Activated T-helper 1 cell treated with anti-CD3 and anti-CD28 coated beads, Interleukin-12 subunit alpha, Interleukin-12 subunit beta, Interleukin-2, Interleukin-4 antibody, amounts not matched to agents 30 ng/mL and 10 ng/mL and 1 ng/mL, durations not matched to agents 14 hours and 24 hours and 36 hours (primary cell): ENCODE results near the gene ZNF418. TPM values are rescaled to one million over a fixed set of nuclear protein-coding genes. Genes with fewer than 3 reads are reported as not detected.

Experiments used
- DNase-seq: peaks from one replicate; pipeline ENCODE4 v3.0.0; 2021; ENCODE audit warnings: low spot score
- H3K27ac Mint-ChIP-seq: one replicate; pipeline ENCODE4 v1.8.0; 2021; ENCODE audit warnings: mild to moderate bottlenecking, mixed read lengths
- H3K27me3 Mint-ChIP-seq: one replicate; pipeline ENCODE4 v1.8.0; 2022; ENCODE audit warnings: mild to moderate bottlenecking, moderate library complexity, mixed read lengths; ENCODE audit not compliant: insufficient read depth
- H3K36me3 Mint-ChIP-seq: one replicate; pipeline ENCODE4 v1.8.0; 2021; ENCODE audit warnings: low read depth, mixed read lengths
- H3K4me1 Mint-ChIP-seq: one replicate; pipeline ENCODE4 v1.8.0; 2021; ENCODE audit warnings: low read depth, mixed read lengths
- H3K4me3 Mint-ChIP-seq: one replicate; pipeline ENCODE4 v1.8.0; 2021; ENCODE audit warnings: mild to moderate bottlenecking, moderate library complexity, mixed read lengths
- H3K9me3 Mint-ChIP-seq: one replicate; pipeline ENCODE4 v1.8.0; 2021; ENCODE audit warnings: mixed read lengths
- intact Hi-C: fragments of 100-400 bp; cut with micrococcal nuclease; formaldehyde crosslinking; loops from one replicate; pipeline ENCODE4 v1.15.1; 2024
- total RNA-seq: library from RNA; stranded (reverse); gene quantifications from 2 replicates; pipeline ENCODE4 v1.2.3, GENCODE V29; 2022

Gene ZNF418
- total RNA-seq = 0.70 and 3.6 TPM in 2 replicates

- Mint-ChIP-seq H3K27ac (peak within 1 kb of the TSS; percentile 7), H3K4me3 (peak within 1 kb of the TSS; percentile 81), H3K9me3 (peaks cover 54% of the 10 kb centered on the region), H3K4me1 (no peaks in the 10 kb centered on the region), H3K27me3 (no peaks in the 10 kb centered on the region), H3K36me3 (peaks cover 23% of the 10 kb centered on the region)
- intact Hi-C loops = no loop called here
- peak; percentile 8 for DNase-seq
These were observed at the start of gene ZNF418 for GRCh38 chr19:57934820-57935665. Gene ZNF418 (minus strand): TSS chr19:57935402. CDS start chr19:57933822, 1,580 bp downstream.

- intact Hi-C loops = no loop called here
- no peak for DNase-seq
- Mint-ChIP-seq H3K36me3 (peaks cover 40% of the 10 kb centered on the region), H3K27me3 (peaks cover 3% of the 10 kb centered on the region), H3K4me3 (no peak overlapping the region), H3K27ac (no peak overlapping the region), H3K4me1 (no peaks in the 10 kb centered on the region), H3K9me3 (peaks cover 85% of the 10 kb centered on the region)
These were observed 43.5 kb upstream of the ZNF418 start for GRCh38 chr19:57978586-57979289.

- Mint-ChIP-seq H3K4me3 (no peak within 1 kb of the TSS), H3K27me3 (peaks cover 3% of the 10 kb centered on the region), H3K4me1 (no peaks in the 10 kb centered on the region), H3K9me3 (peaks cover 70% of the 10 kb centered on the region), H3K27ac (no peak within 1 kb of the TSS), H3K36me3 (peaks cover 12% of the 10 kb centered on the region)
- intact Hi-C loops = no loop called here
- DNase-seq = no peak
These were observed 39.2 kb upstream of the ZNF418 start, which contains the start of gene C19orf18 for GRCh38 chr19:57974434-57974833. Gene C19orf18 (minus strand): TSS chr19:57974534. CDS start chr19:57974432, 102 bp downstream.

GRCh38 chr19:57964761-57965160, 29.6 kb upstream of the ZNF418 start:
- DNase-seq = no peak
- no peak overlapping the region for H3K27ac Mint-ChIP-seq
- H3K4me3 Mint-ChIP-seq = no peak overlapping the region
- no peaks in the 10 kb centered on the region for H3K36me3 Mint-ChIP-seq
- H3K4me1 Mint-ChIP-seq = no peaks in the 10 kb centered on the region
- intact Hi-C loops = no loop called here
- no peaks in the 10 kb centered on the region for H3K27me3 Mint-ChIP-seq
- H3K9me3 Mint-ChIP-seq = peaks cover 39% of the 10 kb centered on the region

- Mint-ChIP-seq H3K27me3 (no peaks in the 10 kb centered on the region), H3K36me3 (no peaks in the 10 kb centered on the region)
- intact Hi-C loops = no loop called here
These were observed 26.6 kb upstream of the ZNF418 start for GRCh38 chr19:57961785-57962184.

GRCh38 chr19:57954996-57955395, 19.8 kb upstream of the ZNF418 start:
- Mint-ChIP-seq H3K27ac (no peak overlapping the region), H3K4me1 (no peaks in the 10 kb centered on the region), H3K36me3 (no peaks in the 10 kb centered on the region), H3K27me3 (no peaks in the 10 kb centered on the region), H3K9me3 (peaks cover 56% of the 10 kb centered on the region), H3K4me3 (no peak overlapping the region)
- DNase-seq = no peak
- intact Hi-C loops = no loop called here

More at GRCh38 chr19:57961785-57962184, 26.6 kb upstream of the ZNF418 start:
- Mint-ChIP-seq H3K9me3 (peaks cover 41% of the 10 kb centered on the region), H3K4me3 (no peak overlapping the region), H3K4me1 (no peaks in the 10 kb centered on the region), H3K27ac (no peak overlapping the region)
- no peak for DNase-seq

GRCh38 chr19:57949702-57950101, 14.5 kb upstream of the ZNF418 start:
- H3K36me3 Mint-ChIP-seq = peaks cover 14% of the 10 kb centered on the region
- H3K27me3 Mint-ChIP-seq = no peaks in the 10 kb centered on the region
- intact Hi-C loops = no loop called here
- no peak overlapping the region for H3K27ac Mint-ChIP-seq
- no peak overlapping the region for H3K4me3 Mint-ChIP-seq
- peaks cover 52% of the 10 kb centered on the region for H3K9me3 Mint-ChIP-seq
- DNase-seq = no peak
- peaks cover 12% of the 10 kb centered on the region for H3K4me1 Mint-ChIP-seq

- H3K27me3 Mint-ChIP-seq = no peaks in the 10 kb centered on the region
- intact Hi-C loops = no loop called here
- DNase-seq = no peak
- H3K4me1 Mint-ChIP-seq = peaks cover 12% of the 10 kb centered on the region
- H3K9me3 Mint-ChIP-seq = peaks cover 52% of the 10 kb centered on the region
- peaks cover 18% of the 10 kb centered on the region for H3K36me3 Mint-ChIP-seq
- no peak overlapping the region for H3K27ac Mint-ChIP-seq
- no peak overlapping the region for H3K4me3 Mint-ChIP-seq
These were observed 14.1 kb upstream of the ZNF418 start for GRCh38 chr19:57949296-57949695.

- Mint-ChIP-seq H3K27me3 (no peaks in the 10 kb centered on the region), H3K4me3 (peak within 1 kb of the TSS; percentile 94), H3K9me3 (peaks cover 56% of the 10 kb centered on the region), H3K27ac (peak within 1 kb of the TSS; percentile 89), H3K4me1 (peaks cover 12% of the 10 kb centered on the region), H3K36me3 (peaks cover 32% of the 10 kb centered on the region)
- DNase-seq = peak; percentile 78
- intact Hi-C loops = loop anchor here (1.0 kb wide), 3 partner anchors 31 to 368 kb away; partner anchors contain the start of genes ZNF417 and ZNF606
These were observed 12.4 kb upstream of the ZNF418 start, which contains the start of gene ZNF256 for GRCh38 chr19:57947419-57948134. Gene ZNF256 (minus strand): TSS chr19:57947706. CDS start chr19:57947474, 232 bp downstream.

GRCh38 chr19:57947088-57947418, 11.9 kb upstream of the ZNF418 start:
- Mint-ChIP-seq H3K9me3 (peaks cover 61% of the 10 kb centered on the region), H3K36me3 (peaks cover 38% of the 10 kb centered on the region), H3K27ac (no peak overlapping the region), H3K4me3 (peak overlapping the region; percentile 94), H3K27me3 (no peaks in the 10 kb centered on the region), H3K4me1 (peaks cover 12% of the 10 kb centered on the region)
- intact Hi-C loops = loop anchor here (1.0 kb wide), 3 partner anchors 31 to 368 kb away; partner anchors contain the start of genes ZNF417 and ZNF606
- no peak for DNase-seq

- Mint-ChIP-seq H3K4me3 (peak overlapping the region; percentile 94), H3K36me3 (peaks cover 45% of the 10 kb centered on the region), H3K4me1 (peaks cover 12% of the 10 kb centered on the region), H3K27me3 (no peaks in the 10 kb centered on the region), H3K27ac (no peak overlapping the region), H3K9me3 (peaks cover 62% of the 10 kb centered on the region)
- DNase-seq = no peak
- intact Hi-C loops = no loop called here
These were observed 11.1 kb upstream of the ZNF418 start for GRCh38 chr19:57946316-57946715.

- peaks cover 67% of the 10 kb centered on the region for H3K9me3 Mint-ChIP-seq
- intact Hi-C loops = no loop called here
These were observed 6.4 kb upstream of the ZNF418 start for GRCh38 chr19:57941593-57941992.

More at GRCh38 chr19:57941593-57941992, 6.4 kb upstream of the ZNF418 start:
- Mint-ChIP-seq H3K27ac (no peak overlapping the region), H3K4me3 (no peak overlapping the region), H3K27me3 (no peaks in the 10 kb centered on the region), H3K36me3 (peaks cover 59% of the 10 kb centered on the region), H3K4me1 (peaks cover 9% of the 10 kb centered on the region)
- no peak for DNase-seq
